HG02588 (cell line): ENCODE data around the gene CCDC187.

ENCODE experiments used
- ATAC-seq: cut with Tn5 transposase; IDR thresholded peaks from one replicate; pipeline ENCODE4 v1.9.1; 2021; ENCODE audit warnings: mild to moderate bottlenecking, moderate library complexity; ENCODE audit not compliant: unreplicated experiment

Gene CCDC187

GRCh38 chr9:136313111-136314055 lies 9.5 kb upstream of the CCDC187 start:
- no peak for ATAC-seq

GRCh38 chr9:136312436-136312835 lies 8.5 kb upstream of the CCDC187 start:
- no peak for ATAC-seq

- ATAC-seq: no peak
These were observed 8.1 kb upstream of the CCDC187 start for GRCh38 chr9:136312009-136312375.

GRCh38 chr9:136311051-136312008 lies 7.4 kb upstream of the CCDC187 start:
- no peak for ATAC-seq

GRCh38 chr9:136310273-136311030 lies 6.6 kb upstream of the CCDC187 start:
- ATAC-seq: no peak

- ATAC-seq: no peak
These were observed 5.9 kb upstream of the CCDC187 start for GRCh38 chr9:136309806-136310220.

- no peak for ATAC-seq
These were observed 5.4 kb upstream of the CCDC187 start for GRCh38 chr9:136309101-136309801.

- no peak for ATAC-seq
These were observed 4.8 kb upstream of the CCDC187 start for GRCh38 chr9:136308702-136309053.

GRCh38 chr9:136308006-136308701 lies 4.3 kb upstream of the CCDC187 start:
- no peak for ATAC-seq

- ATAC-seq: no peak
These were observed 3.4 kb upstream of the CCDC187 start for GRCh38 chr9:136307215-136307750.

GRCh38 chr9:136306211-136307208 lies 2.6 kb upstream of the CCDC187 start:
- no peak for ATAC-seq

- no peak for ATAC-seq
These were observed 1.9 kb upstream of the CCDC187 start for GRCh38 chr9:136305804-136306203.

- no peak for ATAC-seq
These were observed 1.1 kb upstream of the CCDC187 start for GRCh38 chr9:136304981-136305380.

GRCh38 chr9:136304456-136304855 lies 562 bp upstream of the CCDC187 start:
- no peak for ATAC-seq

GRCh38 chr9:136303066-136303824 lies 649 bp downstream of the CCDC187 start:
- ATAC-seq: no peak

GRCh38 chr9:136302527-136302926 lies 1.4 kb downstream of the CCDC187 start:
- ATAC-seq: no peak

- ATAC-seq: no peak
These were observed 3.0 kb downstream of the CCDC187 start for GRCh38 chr9:136300866-136301265.
